Vagina (tissue), 2 donors: Measurements from ENCODE around the gene CRYGC.

Experiments
- CTCF ChIP-seq, 3 experiments: fragments of 450-650 bp in 2 of 3; fragments of 200-600 bp in 1 of 3; sonication (generic) in 1 of 3; IDR thresholded peaks; one replicate each; pipeline ENCODE4 v1.5.1; 2017 to 2019; ENCODE audit warnings: antibody characterized with exemption in 3 of 3, mild to moderate bottlenecking in 2 of 3, moderate library complexity in 2 of 3
- POLR2A ChIP-seq, 2 donors: fragments of 450-650 bp; IDR thresholded peaks; one replicate each; pipeline ENCODE4 v1.6.1; 2017; ENCODE audit warnings: antibody characterized with exemption in 2 of 2, mild to moderate bottlenecking in 2 of 2, moderate library complexity in 2 of 2

GRCh38 chr2:208128136-208128535, 1.5 kb downstream of the CRYGC start:
- TF ChIP-seq CTCF (IDR thresholded peaks at IDR 0.05) (no peak), POLR2A (IDR thresholded peaks at IDR 0.05) (no peak)
